A549 (cell line): ENCODE measurements around the gene HIVEP1. TPM values are rescaled to one million over a fixed set of nuclear protein-coding genes. Genes with fewer than 3 reads are reported as not detected.
A peak's percentile ranks its signal among the peaks of the same experiment; 100 is the strongest.

ENCODE experiments used
- ATAC-seq, 2 experiments: fragments of 200-7000 bp in 1 of 2; fragments of >200 bp in 1 of 2; cut with Nextera tagmentation in 1 of 2; cut with Tn5 transposase in 1 of 2; 3 replicates each; pipeline versions ENCODE4 v1.8.0 to v1.9.1; 2018 to 2020; ENCODE audit warnings: mild to moderate bottlenecking in 1 of 2, moderate library complexity in 1 of 2
- CTCF ChIA-PET: fragments of 300-600 bp; sonication (Branson Sonifier 250); formaldehyde crosslinking; extraction: SDS; loops from one replicate; lab custom pipeline; 2021; ENCODE audit warnings: antibody characterized with exemption, inconsistent platforms; lab: Yijun Ruan, JAX
- POLR2A ChIA-PET: fragments of 350-600 bp; formaldehyde crosslinking; extraction: SDS; loops from one replicate; lab custom pipeline; 2021; ENCODE audit warnings: antibody characterized with exemption, inconsistent platforms; lab: Yijun Ruan, JAX
- DNase-seq, 2 experiments: peaks; one replicate each; pipeline versions ENCODE4 v3.0.0 to v3.0.0-alpha.2; 2011 to 2016; ENCODE audit warnings: low read depth in 1 of 2, low spot score in 1 of 2
- FAIRE-seq: peaks from 2 replicates; lab custom pipeline; 2011; peaks lifted over from hg19 to GRCh38; lab: Jason Lieb, UNC
- H3K27ac ChIP-seq, 2 experiments: fragments of >200 bp; sonication (Bioruptor Twin); formaldehyde crosslinking; 3 replicates each; pipeline ENCODE4 v1.5.1; 2016 to 2017
- H3K4me1 ChIP-seq: fragments of >200 bp; sonication (Bioruptor Twin); formaldehyde crosslinking; 3 replicates; pipeline ENCODE4 v1.6.1; 2016
- H3K4me2 ChIP-seq: fragments of >200 bp; sonication (Bioruptor Twin); formaldehyde crosslinking; 3 replicates; pipeline ENCODE4 v1.6.1; 2016
- H3K4me3 ChIP-seq: fragments of >200 bp; sonication (Bioruptor Twin); formaldehyde crosslinking; 3 replicates; pipeline ENCODE4 v1.5.1; 2016
- H3K9me3 ChIP-seq: fragments of >200 bp; sonication (Bioruptor Twin); formaldehyde crosslinking; 3 replicates; pipeline ENCODE4 v1.6.1; 2016
- BHLHE40 ChIP-seq: IDR thresholded peaks from 2 replicates; pipeline ENCODE4 v1.6.1; 2012; ENCODE audit warnings: low read depth, low read length, inconsistent platforms
- CBX8 ChIP-seq: fragments of 200-600 bp; sonication (generic); IDR thresholded peaks from 2 replicates; pipeline ENCODE4 v1.6.1; 2016
- CHD2 ChIP-seq: fragments of 150-350 bp; IDR thresholded peaks from 2 replicates; pipeline ENCODE4 v1.6.1; 2014; ENCODE audit warnings: low read length; ENCODE audit not compliant: partially characterized antibody
- CHD4 ChIP-seq: fragments of 200-600 bp; sonication (generic); IDR thresholded peaks from 2 replicates; pipeline ENCODE4 v1.6.1; 2016; ENCODE audit warnings: antibody characterized with exemption, mild to moderate bottlenecking, borderline replicate concordance
- CTCF ChIP-seq: fragments of >200 bp; sonication (Bioruptor Twin); formaldehyde crosslinking; IDR thresholded peaks from 3 replicates; pipeline ENCODE4 v1.5.1; 2016
- FOXS1 ChIP-seq: fragments of 250-450 bp; sonication (Bioruptor Pico); IDR thresholded peaks from 2 replicates; pipeline ENCODE4 v1.5.0; 2020; ENCODE audit warnings: mild to moderate bottlenecking, moderate library complexity
- GATA3 ChIP-seq: IDR thresholded peaks from 2 replicates; pipeline ENCODE4 v1.6.1; 2012; ENCODE audit warnings: borderline replicate concordance
- HEYL ChIP-seq: fragments of 250-450 bp; sonication (Bioruptor Pico); IDR thresholded peaks from 2 replicates; pipeline ENCODE4 v1.8.0; 2021; ENCODE audit warnings: mild to moderate bottlenecking, moderate library complexity
- HOXB13 ChIP-seq: fragments of 250-450 bp; sonication (Bioruptor Pico); IDR thresholded peaks from 2 replicates; pipeline ENCODE4 v1.5.0; 2020; ENCODE audit warnings: low read depth, mild to moderate bottlenecking, moderate library complexity
- HOXB5 ChIP-seq: fragments of 250-450 bp; sonication (Bioruptor Pico); IDR thresholded peaks from 2 replicates; pipeline ENCODE4 v1.5.0; 2020; ENCODE audit warnings: mild to moderate bottlenecking, moderate library complexity
- JUN ChIP-seq, 2 experiments: fragments of >200 bp; sonication (Bioruptor Twin); formaldehyde crosslinking; IDR thresholded peaks; 2 replicates in 1 of 2; 3 replicates in 1 of 2; pipeline ENCODE4 v1.6.1; 2016 to 2017
- KDM5A ChIP-seq: fragments of 200-600 bp; sonication (generic); IDR thresholded peaks from 2 replicates; pipeline ENCODE4 v1.6.1; 2016; ENCODE audit warnings: antibody characterized with exemption, mild to moderate bottlenecking
- MAFK ChIP-seq: fragments of 450-650 bp; IDR thresholded peaks from 2 replicates; pipeline ENCODE4 v1.6.1; 2014; ENCODE audit not compliant: partially characterized antibody
- MAX ChIP-seq: IDR thresholded peaks from 2 replicates; pipeline ENCODE4 v1.6.1; 2012
- PHF8 ChIP-seq: fragments of 200-600 bp; sonication (generic); IDR thresholded peaks from 2 replicates; pipeline ENCODE4 v1.6.1; 2016; ENCODE audit warnings: low read depth, mild to moderate bottlenecking, antibody characterized with exemption, moderate library complexity, borderline replicate concordance
- SMC3 ChIP-seq: fragments of >200 bp; sonication (Bioruptor Twin); formaldehyde crosslinking; IDR thresholded peaks from 3 replicates; pipeline ENCODE4 v1.6.1; 2018; ENCODE audit warnings: inconsistent platforms
- TFCP2L1 ChIP-seq: fragments of 250-450 bp; sonication (Bioruptor Pico); IDR thresholded peaks from 2 replicates; pipeline ENCODE4 v1.5.0; 2021; ENCODE audit warnings: mild to moderate bottlenecking
- WGBS: methylation state at CpG from one replicate; pipeline ENCODE4 v1.1.6; 2017; ENCODE audit errors: missing lambda C conversion rate; 5-methylcytosine and 5-hydroxymethylcytosine counted together
- polyA plus RNA-seq, 4 experiments: library from polyadenylated mRNA; depleted of rRNA in 3 of 4; stranded (reverse); fragments of >200 nt; fragmentation: RNase III in 1 of 4; extraction: RNeasy Plus Mini Kit Qiagen cat#74134 plus additional on column Dnase treatment in 1 of 4; gene quantifications; 2 replicates in 3 of 4; 3 replicates in 1 of 4; pipeline ENCODE4 v1.2.3, GENCODE V29; 2011 to 2017

The HIVEP1 gene
- polyA plus RNA-seq, 2 of the 4 experiments (the other 2 are of a cell fraction) = 5.8 to 10.5 TPM

GRCh38 chr6:12208190-12208589 lies 196.1 kb downstream of the HIVEP1 start:
- no peaks in the 10 kb centered on the region for H3K9me3 ChIP-seq
- 0 out of 6 replicates have a peak overlapping the region, but pooled peaks of 1 of the 2 experiments have one; percentile 8 for H3K27ac ChIP-seq
- H3K4me2 ChIP-seq = no peak overlapping the region
- H3K4me1 ChIP-seq = peaks cover 13% of the 10 kb centered on the region; the same call in 2 of the 3 replicates
- 85% methylated on average over 8 of the region's 8 CpGs for WGBS
- DNase-seq (peak in 1 of 2 experiments; percentile 46), ATAC-seq (0 out of 6 replicates have a peak, but pooled peaks of 1 of the 2 experiments have one; percentile 34), FAIRE-seq (no peak)
- H3K4me3 ChIP-seq = no peak overlapping the region
- CTCF ChIA-PET = interaction anchor here (0.8 kb wide), 1 partner anchor 470 kb away, joined by 3 read pairs; no protein-coding TSS in a partner anchor
- TF ChIP-seq MAX (no peak), FOXS1 (CRISPR knock-in tag) (no peak), CBX8 (no peak), CTCF (no peak), HOXB5 (CRISPR knock-in tag) (no peak), JUN (IDR thresholded peaks at IDR 0.05) (no peak), CHD2 (no peak), PHF8 (no peak), MAFK (no peak), KDM5A (no peak)
- TF ChIP-seq, all 56 proteins: peak for 0
- POLR2A ChIA-PET = no interaction called here

GRCh38 chr6:12208673-12209072 lies 196.6 kb downstream of the HIVEP1 start:
- Histone ChIP-seq H3K4me1 (peaks cover 8% of the 10 kb centered on the region; the same call in 2 of the 3 replicates), H3K4me2 (no peak overlapping the region), H3K9me3 (no peaks in the 10 kb centered on the region)
- ChIA-PET CTCF (interaction anchor here (0.8 kb wide), 1 partner anchor 470 kb away, joined by 3 read pairs; no protein-coding TSS in a partner anchor), POLR2A (no interaction called here)
- DNase-seq = no peak
- ATAC-seq = no peak
- no peak for TF ChIP-seq TFCP2L1
- no peak for TF ChIP-seq HOXB13 (CRISPR knock-in tag)
- no peak for TF ChIP-seq GATA3
- no peak for TF ChIP-seq BHLHE40
- no peak for TF ChIP-seq SMC3
- TF ChIP-seq KDM5A = no peak
- no peak for TF ChIP-seq HEYL (CRISPR knock-in tag)
- no peak for TF ChIP-seq CHD4
- TF ChIP-seq JUN (IDR thresholded peaks at IDR 0.05) = no peak
- TF ChIP-seq, all 56 proteins: peak for 0
- WGBS = 96% methylated on average over 4 of the region's 4 CpGs
- H3K27ac ChIP-seq = 0 out of 6 replicates have a peak overlapping the region, but pooled peaks of 1 of the 2 experiments have one; percentile 8
- no peak overlapping the region for H3K4me3 ChIP-seq
- FAIRE-seq = no peak

Other genes starting within 250 kb of the HIVEP1 start
- gene ADTRP, start 233.5 kb upstream of the HIVEP1 start, polyA plus RNA-seq (2011; rRNA removed) = 0.57 and 0.82 TPM in 2 replicates
- gene ADTRP, start 233.5 kb upstream of the HIVEP1 start, polyA plus RNA-seq (2017; fragmentation: RNase III; extraction: RNeasy Plus Mini Kit Qiagen cat#74134 plus additional on column Dnase treatment) = 0.35 to 0.59 TPM (median 0.42 TPM) in 3 replicates